Natural killer cell (primary cell): ENCODE measurements around the gene ISG20L2. TPM values are rescaled to one million over a fixed set of nuclear protein-coding genes. Genes with fewer than 3 reads are reported as not detected.

Experiments
- ATAC-seq, 3 donors: fragments of 150-1000 bp in 2 of 3; fragments of 200-7000 bp in 1 of 3; cut with Tn5 transposase; 1 replicate in 1 of 3; 2 replicates in 2 of 3; pipeline ENCODE4 v1.10.0; 2021; ENCODE audit warnings: mild to moderate bottlenecking in 2 of 3, moderate library complexity in 2 of 3
- DNase-seq, 2 donors: peaks; one replicate each; pipeline versions ENCODE4 v3.0.0 to v3.0.0-alpha.2; 2013 to 2021; ENCODE audit warnings: mixed read lengths in 1 of 2
- H3K27ac ChIP-seq: one replicate; pipeline ENCODE4 v1.5.1; 2013; ENCODE audit warnings: mild to moderate bottlenecking, low read length
- H3K27me3 ChIP-seq: one replicate; pipeline ENCODE4 v1.6.1; 2013; ENCODE audit warnings: low read length; ENCODE audit not compliant: control insufficient read depth, insufficient read depth
- H3K36me3 ChIP-seq: one replicate; pipeline ENCODE4 v1.6.1; 2013; ENCODE audit warnings: low read length; ENCODE audit not compliant: control insufficient read depth, insufficient read depth
- H3K4me1 ChIP-seq: one replicate; pipeline ENCODE4 v1.6.1; 2013; ENCODE audit warnings: low read length; ENCODE audit not compliant: control insufficient read depth, insufficient read depth
- H3K4me3 ChIP-seq: one replicate; pipeline ENCODE4 v1.5.1; 2013; ENCODE audit warnings: low read length
- H3K9me3 ChIP-seq: one replicate; pipeline ENCODE4 v1.6.1; 2013; ENCODE audit warnings: low read length; ENCODE audit not compliant: control insufficient read depth, insufficient read depth
- H3K27ac Mint-ChIP-seq, 2 donors: one replicate each; pipeline ENCODE4 v1.8.0; 2022; ENCODE audit warnings: mild to moderate bottlenecking in 2 of 2, mixed read lengths in 2 of 2, moderate library complexity in 1 of 2
- H3K27me3 Mint-ChIP-seq, 2 donors: one replicate each; pipeline ENCODE4 v1.8.0; 2022; ENCODE audit warnings: low read depth in 2 of 2, mixed read lengths in 2 of 2
- H3K36me3 Mint-ChIP-seq: one replicate; pipeline ENCODE4 v1.8.0; 2022; ENCODE audit warnings: mixed read lengths
- H3K4me1 Mint-ChIP-seq, 2 donors: one replicate each; pipeline ENCODE4 v1.8.0; 2022; ENCODE audit warnings: mixed read lengths in 2 of 2
- H3K4me3 Mint-ChIP-seq: one replicate; pipeline ENCODE4 v1.8.0; 2022; ENCODE audit warnings: mild to moderate bottlenecking, moderate library complexity, mixed read lengths
- H3K9me3 Mint-ChIP-seq, 2 donors: one replicate each; pipeline ENCODE4 v1.8.0; 2022; ENCODE audit warnings: mixed read lengths in 2 of 2
- CTCF ChIP-seq: fragments of 200-600 bp; IDR thresholded peaks from one replicate; pipeline ENCODE4 v1.8.0; 2022; ENCODE audit warnings: antibody characterized with exemption
- WGBS: methylation state at CpG from one replicate; pipeline ENCODE4 v1.1.7; 2013; ENCODE audit warnings: missing lambda C conversion rate; ENCODE audit not compliant: insufficient coverage; 5-methylcytosine and 5-hydroxymethylcytosine counted together
- intact Hi-C: fragments of 100-400 bp; cut with micrococcal nuclease; formaldehyde crosslinking; loops from one replicate; pipeline ENCODE4 v1.14.2; 2022
- total RNA-seq, 4 donors: library from RNA; stranded (reverse); fragments of 120-200 nt in 1 of 4; gene quantifications; one replicate each; pipeline versions ENCODE4 v1.2.3 to v1.2.4, GENCODE V29; 2013 to 2022

The ISG20L2 gene
- total RNA-seq, 3 donors from 2014 or later (not counting 1 experiment from before 2014, with no cell fraction given) = 60.3 to 71.9 (median 68.7) TPM

- H3K27ac ChIP-seq = no peak overlapping the region
- no peak overlapping the region for H3K4me3 ChIP-seq
- 95% methylated on average over 8 of the region's 10 CpGs for WGBS
- peaks cover 24% of the 10 kb centered on the region for H3K36me3 ChIP-seq
- intact Hi-C loops = no loop called here
- H3K27me3 ChIP-seq = no peaks in the 10 kb centered on the region
- H3K4me3 Mint-ChIP-seq = no peak overlapping the region
- DNase-seq (peak in 1 of 2 donors; percentile 2), ATAC-seq (no peak)
- TF ChIP-seq CTCF = no peak
- peaks cover 13% of the 10 kb centered on the region for H3K4me1 ChIP-seq
- H3K4me1 Mint-ChIP-seq = peaks cover 20 to 23% of the 10 kb centered on the region in 2 donors
- no peaks in the 10 kb centered on the region for H3K36me3 Mint-ChIP-seq
- no peaks in the 10 kb centered on the region for H3K27me3 Mint-ChIP-seq
- peak overlapping the region in 1 of 2 donors; percentile 70 for H3K27ac Mint-ChIP-seq
- H3K9me3 ChIP-seq = no peaks in the 10 kb centered on the region
- no peaks in the 10 kb centered on the region for H3K9me3 Mint-ChIP-seq
These were observed 9.8 kb upstream of the ISG20L2 start for GRCh38 chr1:156738407-156738806.

- H3K9me3 Mint-ChIP-seq = no peaks in the 10 kb centered on the region
- Histone ChIP-seq H3K36me3 (peaks cover 22% of the 10 kb centered on the region), H3K4me3 (no peak overlapping the region), H3K27me3 (no peaks in the 10 kb centered on the region), H3K27ac (no peak overlapping the region), H3K9me3 (no peaks in the 10 kb centered on the region), H3K4me1 (peaks cover 5% of the 10 kb centered on the region)
- WGBS = 96% methylated on average over 20 of the region's 20 CpGs
- ATAC-seq (no peak), DNase-seq (no peak)
- intact Hi-C loops = no loop called here
- no peak overlapping the region for H3K4me3 Mint-ChIP-seq
- H3K27me3 Mint-ChIP-seq = no peaks in the 10 kb centered on the region
- no peak for TF ChIP-seq CTCF
- H3K36me3 Mint-ChIP-seq = no peaks in the 10 kb centered on the region
- H3K27ac Mint-ChIP-seq = no peak overlapping the region
- peaks cover 1 to 16% of the 10 kb centered on the region in 2 donors for H3K4me1 Mint-ChIP-seq
These were observed 5.5 kb upstream of the ISG20L2 start for GRCh38 chr1:156733989-156734584.

- H3K4me1 Mint-ChIP-seq = peaks cover 22 to 31% of the 10 kb centered on the region in 2 donors
- H3K27me3 Mint-ChIP-seq = no peaks in the 10 kb centered on the region
- H3K27ac Mint-ChIP-seq = no peak within 1 kb of the TSS
- Histone ChIP-seq H3K36me3 (peaks cover 22% of the 10 kb centered on the region), H3K27ac (peak within 1 kb of the TSS; percentile 99), H3K4me1 (peaks cover 45% of the 10 kb centered on the region), H3K27me3 (no peaks in the 10 kb centered on the region), H3K9me3 (no peaks in the 10 kb centered on the region), H3K4me3 (peak within 1 kb of the TSS; percentile 98)
- DNase-seq (peak in 1 of 2 donors; percentile 84), ATAC-seq (peak; percentile 54 to 72 (median 62))
- intact Hi-C loops = loop anchor here (1.0 to 5.0 kb wide), 4 partner anchors 13 to 446 kb away; partner anchors contain the start of genes MRPL24, NTRK1, PRCC and SMG5
- H3K36me3 Mint-ChIP-seq = peaks cover 8% of the 10 kb centered on the region
- under 1% methylated on average over 46 of the region's 46 CpGs for WGBS
- peak within 1 kb of the TSS; percentile 98 for H3K4me3 Mint-ChIP-seq
- TF ChIP-seq CTCF = no peak
- H3K9me3 Mint-ChIP-seq = no peaks in the 10 kb centered on the region
These were observed 504 bp downstream of the ISG20L2 start, which contains the start of gene METTL25B for GRCh38 chr1:156727926-156728598. TSS of gene METTL25B (plus strand) at chr1:156728469. CDS start at chr1:156729105, 636 bp downstream.
